K562 (cell line): ENCODE data around the gene VDR. TPM values are rescaled to one million over a fixed set of nuclear protein-coding genes. Genes with fewer than 3 reads are reported as not detected.

Experiments used
- ATAC-seq: fragments of 200-7000 bp; cut with Tn5 transposase; 3 replicates; pipeline ENCODE4 v1.9.1; 2020; ENCODE audit warnings: moderate library complexity
- BruUV-seq: library from RNA; stranded (reverse); fragments of 400-500 nt; replicated peaks from 2 replicates; lab custom pipeline; 2021; lab: Mats Ljungman, UMichigan
- CTCF ChIA-PET: fragments of 300-600 bp; formaldehyde crosslinking; extraction: SDS; loops from one replicate; lab custom pipeline; 2021; ENCODE audit warnings: low intra/inter-chr PET ratio; lab: Yijun Ruan, JAX
- POLR2A ChIA-PET: fragments of 300-600, 350-650 bp; sonication (Branson Sonifier 250); formaldehyde crosslinking; extraction: SDS; loops from one replicate; lab custom pipeline; 2021; ENCODE audit warnings: antibody characterized with exemption, inconsistent platforms; lab: Yijun Ruan, JAX
- DNase-seq, 4 experiments: peaks; one replicate each; pipeline versions ENCODE4 v3.0.0 to v3.0.0-alpha.2; 2011 to 2018; ENCODE audit warnings: low spot score in 3 of 4, mixed read lengths in 3 of 4; ENCODE audit errors: extremely low read depth in 1 of 4
- FAIRE-seq: peaks from 2 replicates; lab custom pipeline; 2011; peaks lifted over from hg19 to GRCh38; lab: Jason Lieb, UNC
- H2AFZ ChIP-seq: 2 replicates; pipeline ENCODE4 v1.6.0; 2011; ENCODE audit warnings: low read depth, low read length, control low read depth, inconsistent platforms
- H3K27ac ChIP-seq: fragments of 200-600 bp; 3 replicates; pipeline ENCODE4 v1.8.0; 2011; ENCODE audit warnings: low read depth, mild to moderate bottlenecking, control low read depth, inconsistent platforms, low read length, moderate library complexity, mixed read lengths; ENCODE audit errors: extremely low read depth
- H3K27me3 ChIP-seq, 2 experiments: fragments of 300-600 bp in 1 of 2; 2 replicates in 1 of 2; 3 replicates in 1 of 2; pipeline versions ENCODE4 v1.6.0 to v1.8.0; 2011; ENCODE audit warnings: inconsistent platforms in 2 of 2, low read length in 2 of 2, mild to moderate bottlenecking in 1 of 2, mixed read lengths in 1 of 2, moderate library complexity in 1 of 2; ENCODE audit not compliant: control insufficient read depth in 2 of 2, insufficient read depth in 2 of 2
- H3K36me3 ChIP-seq: fragments of 300-600 bp; 3 replicates; pipeline ENCODE4 v1.8.0; 2011; ENCODE audit warnings: mild to moderate bottlenecking, low read length, inconsistent platforms; ENCODE audit not compliant: control insufficient read depth, insufficient read depth
- H3K4me1 ChIP-seq, 2 experiments: fragments of 200-600 bp in 1 of 2; replicated peaks in 1 of 2; 2 replicates in 1 of 2; 3 replicates in 1 of 2; pipeline versions ENCODE4 v1.5.1 to v1.8.0; 2011; ENCODE audit warnings: inconsistent platforms in 2 of 2, low read length in 2 of 2, mild to moderate bottlenecking in 1 of 2, mixed read lengths in 1 of 2, moderate library complexity in 1 of 2; ENCODE audit not compliant: control insufficient read depth in 2 of 2, insufficient read depth in 2 of 2
- H3K4me2 ChIP-seq: 2 replicates; pipeline ENCODE4 v1.6.1; 2011; ENCODE audit warnings: low read length, control low read depth, inconsistent platforms, mixed read lengths; ENCODE audit not compliant: insufficient read depth
- H3K4me3 ChIP-seq: fragments of 200-600 bp; sonication (generic), shearing (Covaris generic); 2 replicates; pipeline ENCODE4 v1.5.1; 2016; ENCODE audit warnings: control low read depth, inconsistent platforms
- H3K79me2 ChIP-seq: fragments of 200-600 bp; 3 replicates; pipeline ENCODE4 v1.8.0; 2011; ENCODE audit warnings: low read length, inconsistent platforms; ENCODE audit not compliant: control insufficient read depth, insufficient read depth
- H3K9ac ChIP-seq, 2 experiments: 2 replicates each; pipeline versions ENCODE4 v1.6.0 to v1.6.1; 2011; ENCODE audit warnings: low read depth in 2 of 2, low read length in 2 of 2, control low read depth in 1 of 2, inconsistent platforms in 1 of 2, mild to moderate bottlenecking in 1 of 2, mixed read lengths in 1 of 2; ENCODE audit not compliant: insufficient read depth in 1 of 2
- H3K9me1 ChIP-seq: one replicate; pipeline ENCODE4 v1.6.0; 2011; ENCODE audit warnings: inconsistent platforms, mild to moderate bottlenecking, low read length, moderate library complexity; ENCODE audit not compliant: control insufficient read depth, insufficient read depth
- H3K9me3 ChIP-seq: replicated peaks from 2 replicates; pipeline ENCODE4 v1.5.1; 2011; ENCODE audit warnings: low read depth, low read length, inconsistent platforms; ENCODE audit not compliant: control insufficient read depth, insufficient read depth
- H4K20me1 ChIP-seq: replicated peaks from 2 replicates; pipeline ENCODE4 v1.6.1; 2011; ENCODE audit warnings: low read length, inconsistent platforms, mixed read lengths; ENCODE audit not compliant: control insufficient read depth, insufficient read depth
- CGGBP1 ChIP-seq: fragments of 250-450 bp; sonication (Bioruptor Pico); IDR thresholded peaks from 2 replicates; pipeline ENCODE4 v1.9.0; 2021; ENCODE audit warnings: mild to moderate bottlenecking
- ZKSCAN1 ChIP-seq: fragments of 150-350 bp; IDR thresholded peaks from 2 replicates; pipeline ENCODE4 v1.6.1; 2016; ENCODE audit warnings: low read depth, low read length
- ZNF395 ChIP-seq: fragments of 200-800 bp; sonication (Bioruptor generic); IDR thresholded peaks from 2 replicates; pipeline ENCODE4 v1.6.1; 2017; ENCODE audit warnings: missing genetic modification characterization, missing compliant biosample characterization
- WGBS: fragments of 100-300 bp; shearing (Covaris generic); methylation state at CpG from one replicate; pipeline ENCODE4 v1.1.6; 2016; ENCODE audit warnings: low coverage, mixed read lengths; ENCODE audit not compliant: insufficient coverage; ENCODE audit errors: missing lambda C conversion rate; 5-methylcytosine and 5-hydroxymethylcytosine counted together
- in situ Hi-C: fragments of 300-500 bp; cut with MboI; formaldehyde crosslinking; loops from 4 replicates; pipeline ENCODE4 v1.15.0; 2018; ENCODE audit warnings: inconsistent platforms, mixed read lengths
- intact Hi-C: fragments of 100-400 bp; cut with micrococcal nuclease; formaldehyde crosslinking; loops from 2 replicates; pipeline ENCODE4 v1.14.2; 2022
- polyA plus RNA-seq, 8 experiments: library from polyadenylated mRNA; depleted of rRNA in 4 of 8; stranded (reverse) in 5 of 8; unstranded in 3 of 8; fragments of >200 nt; fragmentation: Nextera tagmentation in 2 of 8; fragmentation: Illumina TruSeq in 1 of 8; extraction: Ambion mirVana in 2 of 8; extraction: Trizol in 1 of 8; gene quantifications; 2 replicates each; pipeline versions ENCODE4 v1.2.1 to v1.2.3, GENCODE V29; 2011 to 2014; ENCODE audit warnings: inconsistent platforms in 1 of 8, missing spikeins in 1 of 8
- total RNA-seq, 7 experiments: library from RNA; depleted of rRNA in 6 of 7; stranded (reverse); fragments of >200 nt in 6 of 7; fragmentation: Illumina TruSeq in 2 of 7; extraction: Trizol in 2 of 7; gene quantifications; 2 replicates each; pipeline versions ENCODE4 v1.2.1 to v1.2.3, GENCODE V29; 2011 to 2021; ENCODE audit warnings: low replicate concordance in 1 of 7

VDR gene
- total and polyA plus RNA-seq, 9 of the 15 experiments (the other 6 are each of a cell fraction or from before 2014, with no cell fraction given): 0.61 to 4.8 (median 2.0) TPM

GRCh38 chr12:47954058-47954457 lies 49.3 kb upstream of the VDR start:
- Histone ChIP-seq H3K36me3 (no peaks in the 10 kb centered on the region), H3K27me3 (peaks cover 6 to 47% of the 10 kb centered on the region in 2 experiments; a peak in 4 of 5 replicates), H3K9me3 (no peaks in the 10 kb centered on the region), H3K4me1 (peaks cover 0 to 3% of the 10 kb centered on the region in 2 experiments; a peak in 2 of 5 replicates), H2AFZ (no peak overlapping the region), H4K20me1 (no peaks in the 10 kb centered on the region), H3K9me1 (no peaks in the 10 kb centered on the region), H3K27ac (no peak overlapping the region), H3K9ac (peak overlapping the region in 1 of 2 experiments; percentile 35; a peak in 1 of 4 replicates), H3K4me3 (no peak overlapping the region), H3K79me2 (no peaks in the 10 kb centered on the region), H3K4me2 (no peak overlapping the region)
- intact Hi-C loops: no loop called here
- ChIA-PET CTCF (no interaction called here), POLR2A (interaction anchor here (1.2 to 1.3 kb wide), 2 partner anchors 7 to 49 kb away, joined by 3 read pairs; no protein-coding TSS in a partner anchor)
- no peak for DNase-seq
- TF ChIP-seq ZKSCAN1 (peak; percentile 82), CGGBP1 (CRISPR knock-in tag) (no peak), ZNF395 (CRISPR knock-in tag) (no peak)
- BruUV-seq: no TSS peak
- no peak for ATAC-seq
- in situ Hi-C loops: no loop called here
- 18% methylated on average over 8 of the region's 8 CpGs for WGBS
- FAIRE-seq: no peak
